HepG2 (cell line): ENCODE data around the gene CYP27B1. TPM values are rescaled to one million over a fixed set of nuclear protein-coding genes. Genes with fewer than 3 reads are reported as not detected.

Experiments used
- AHDC1 ChIP-seq: sonication (generic); formaldehyde crosslinking; IDR thresholded peaks from 2 replicates; pipeline ENCODE4 v1.5.1; 2020; ENCODE audit warnings: mild to moderate bottlenecking, missing genetic modification reagents, borderline replicate concordance
- ARNT2 ChIP-seq: sonication (generic); formaldehyde crosslinking; IDR thresholded peaks from 2 replicates; pipeline ENCODE4 v1.8.0; 2022; ENCODE audit warnings: mild to moderate bottlenecking, low read depth, missing genetic modification reagents, moderate library complexity
- DNMT3B ChIP-seq: conservative IDR thresholded peaks from 2 replicates; pipeline ENCODE4 v1.6.1; 2016; ENCODE audit warnings: missing biosample characterization, control low read depth
- MTA1 ChIP-seq: sonication (generic); formaldehyde crosslinking; IDR thresholded peaks from 2 replicates; pipeline ENCODE4 v1.4.0; 2020; ENCODE audit warnings: missing genetic modification reagents, mild to moderate bottlenecking, borderline replicate concordance
- POGZ ChIP-seq: sonication (generic); formaldehyde crosslinking; IDR thresholded peaks from 2 replicates; pipeline ENCODE4 v1.4.0; 2020; ENCODE audit warnings: mild to moderate bottlenecking, missing genetic modification reagents
- POLR2AphosphoS2 ChIP-seq: IDR thresholded peaks from 2 replicates; pipeline ENCODE4 v1.6.1; 2011; ENCODE audit warnings: low read depth, low read length, improper control_type of control experiment
- POLR2AphosphoS5 ChIP-seq: IDR thresholded peaks from 2 replicates; pipeline ENCODE4 v1.6.1; 2012; ENCODE audit warnings: low read depth, low read length
- SPEN ChIP-seq: sonication (generic); formaldehyde crosslinking; IDR thresholded peaks from 2 replicates; pipeline ENCODE4 v1.5.1; 2020; ENCODE audit warnings: low read depth, mild to moderate bottlenecking, missing genetic modification reagents
- USF2 ChIP-seq, 2 experiments: sonication (generic) in 1 of 2; formaldehyde crosslinking in 1 of 2; IDR thresholded peaks; 2 replicates each; pipeline versions ENCODE4 v1.5.1 to v1.6.1; 2011 to 2020; ENCODE audit warnings: borderline replicate concordance in 1 of 2, low read depth in 1 of 2, low read length in 1 of 2, mild to moderate bottlenecking in 1 of 2, missing genetic modification reagents in 1 of 2, moderate library complexity in 1 of 2
- ZBTB20 ChIP-seq: sonication (generic); formaldehyde crosslinking; IDR thresholded peaks from 2 replicates; pipeline ENCODE4 v1.8.1; 2023; ENCODE audit warnings: missing genetic modification reagents, low read depth, mild to moderate bottlenecking, borderline replicate concordance
- ZBTB26 ChIP-seq: IDR thresholded peaks from 2 replicates; pipeline ENCODE4 v1.6.1; 2016; ENCODE audit warnings: missing compliant biosample characterization, missing genetic modification reagents, borderline replicate concordance
- ZNF574 ChIP-seq: sonication (generic); formaldehyde crosslinking; IDR thresholded peaks from 2 replicates; pipeline ENCODE4 v1.4.0; 2020; ENCODE audit warnings: missing genetic modification reagents
- ZNF616 ChIP-seq: sonication (generic); formaldehyde crosslinking; IDR thresholded peaks from 2 replicates; pipeline ENCODE4 v1.5.0; 2020; ENCODE audit warnings: low read depth, mild to moderate bottlenecking, missing genetic modification reagents
- ZNF782 ChIP-seq: sonication (generic); formaldehyde crosslinking; IDR thresholded peaks from 2 replicates; pipeline ENCODE4 v1.4.0; 2020; ENCODE audit warnings: missing genetic modification reagents, mild to moderate bottlenecking, borderline replicate concordance
- polyA plus RNA-seq, 8 experiments: library from polyadenylated mRNA; depleted of rRNA in 3 of 8; stranded (reverse) in 7 of 8; unstranded in 1 of 8; fragments of >200 nt; fragmentation: Illumina TruSeq in 4 of 8; extraction: Trizol in 4 of 8; gene quantifications; 2 replicates each; pipeline versions ENCODE4 v1.2.1 to v1.2.3, GENCODE V29; 2011 to 2016; ENCODE audit warnings: low read depth in 4 of 8, missing spikeins in 1 of 8, mixed read lengths in 1 of 8; ENCODE audit not compliant: insufficient read depth in 1 of 8
- total RNA-seq, 5 experiments: library from RNA; depleted of rRNA; stranded (reverse); fragments of >200 nt; fragmentation: Illumina TruSeq; extraction: Trizol; gene quantifications; 2 replicates each; pipeline ENCODE4 v1.2.3, GENCODE V29; 2016; ENCODE audit warnings: low read depth in 1 of 5

CYP27B1 gene
- total and polyA plus RNA-seq, 2 of the 13 experiments (the other 11 are each of a cell fraction or from before 2014, with no cell fraction given): 2.3 to 3.0 TPM

- TF ChIP-seq ZNF574 (CRISPR knock-in tag) (peak; percentile 76), ARNT2 (CRISPR knock-in tag) (peak; percentile 55; the same call in 1 of the 2 replicates), ZNF782 (CRISPR knock-in tag) (no peak), POGZ (CRISPR knock-in tag) (peak; percentile 53; the same call in 1 of the 2 replicates), MTA1 (CRISPR knock-in tag) (peak; percentile 32; the same call in 1 of the 2 replicates), DNMT3B (CRISPR knock-in tag) (no peak), POLR2AphosphoS5 (no peak), USF2 (IDR thresholded peaks at IDR 0.05; ENCODE audit: low read depth, low read length) (no peak), USF2 (CRISPR knock-in tag; IDR thresholded peaks at IDR 0.05; ENCODE audit: borderline replicate concordance) (no peak), SPEN (CRISPR knock-in tag) (peak; percentile 59; the same call in 1 of the 2 replicates), POLR2AphosphoS2 (no peak), AHDC1 (no peak), ZBTB20 (CRISPR knock-in tag) (no peak), ZBTB26 (0 out of 2 replicates have a peak, but pooled peaks have one; percentile 43), ZNF616 (0 out of 2 replicates have a peak, but pooled peaks have one; percentile 35)
Measured at GRCh38 chr12:57756406-57757341, 10.2 kb downstream of the CYP27B1 start (continued).
